GM19455 (cell line): ENCODE data around the gene IQCM.
"Not testable (repeated sequence)": the region's sequence is repeated elsewhere in the genome, so short reads cannot be mapped to it uniquely, and the experiment has no call there.

Experiments
- ATAC-seq: cut with Tn5 transposase; IDR thresholded peaks from one replicate; pipeline ENCODE4 v1.9.1; 2021; ENCODE audit not compliant: unreplicated experiment

Gene IQCM

DNA sequence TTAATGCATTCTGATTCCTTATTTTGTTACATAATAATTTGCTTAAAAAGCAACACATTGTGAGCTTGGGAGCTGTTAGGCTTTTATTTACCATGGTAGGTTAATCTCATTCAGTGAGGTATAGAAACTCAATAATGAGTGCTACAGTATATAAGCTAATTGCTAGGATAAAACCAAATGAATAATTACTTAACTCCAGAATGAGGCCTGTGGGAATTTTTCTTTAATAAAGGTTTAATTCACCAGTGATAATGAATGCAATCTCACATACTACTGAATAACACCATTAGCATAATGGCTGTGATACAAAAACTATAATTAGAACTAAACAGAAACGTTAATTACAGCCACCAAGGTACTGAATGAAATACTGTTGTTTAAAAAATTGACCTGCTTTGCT, 326.3 kb downstream of the IQCM start:
- no peak for ATAC-seq

DNA sequence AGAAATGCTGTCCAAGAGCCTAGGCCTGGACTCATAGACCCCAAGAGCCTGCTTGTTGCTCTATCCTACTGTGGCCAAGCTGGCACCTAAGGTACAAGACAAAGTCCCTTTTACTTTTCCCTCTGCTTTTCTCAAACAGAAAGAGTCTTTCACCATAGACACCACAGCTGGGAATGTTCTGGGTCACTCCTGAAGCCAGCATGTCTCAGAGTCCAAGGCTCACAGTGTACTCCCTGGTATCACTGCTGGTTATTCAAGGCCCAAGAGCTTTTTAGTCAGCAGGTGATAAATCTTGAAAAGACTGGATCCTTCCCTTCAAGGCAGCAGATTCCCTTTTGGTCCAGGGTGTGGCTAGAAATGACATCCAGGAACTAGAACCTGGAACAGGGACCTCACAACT, 328.8 kb downstream of the IQCM start:
- ATAC-seq = no peak

DNA sequence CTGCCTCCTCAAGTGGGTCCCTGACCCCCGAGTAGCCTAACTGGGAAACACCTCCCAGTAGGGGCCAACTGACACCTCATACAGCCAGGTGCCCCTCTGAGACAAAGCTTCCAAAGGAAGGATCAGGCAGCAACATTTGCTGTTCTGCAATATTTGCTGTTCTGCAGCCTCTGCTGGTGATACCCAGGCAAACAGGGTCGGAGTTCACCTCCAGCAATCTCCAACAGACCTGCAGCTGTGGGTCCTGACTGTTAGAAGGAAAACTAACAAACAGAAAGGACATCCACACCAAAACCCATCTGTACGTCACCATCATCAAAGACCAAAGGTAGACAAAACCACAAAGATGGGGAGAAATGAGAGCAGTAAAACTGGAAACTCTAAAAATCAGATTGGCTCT, 347.0 kb downstream of the IQCM start:
- ATAC-seq = not testable (repeated sequence)

DNA sequence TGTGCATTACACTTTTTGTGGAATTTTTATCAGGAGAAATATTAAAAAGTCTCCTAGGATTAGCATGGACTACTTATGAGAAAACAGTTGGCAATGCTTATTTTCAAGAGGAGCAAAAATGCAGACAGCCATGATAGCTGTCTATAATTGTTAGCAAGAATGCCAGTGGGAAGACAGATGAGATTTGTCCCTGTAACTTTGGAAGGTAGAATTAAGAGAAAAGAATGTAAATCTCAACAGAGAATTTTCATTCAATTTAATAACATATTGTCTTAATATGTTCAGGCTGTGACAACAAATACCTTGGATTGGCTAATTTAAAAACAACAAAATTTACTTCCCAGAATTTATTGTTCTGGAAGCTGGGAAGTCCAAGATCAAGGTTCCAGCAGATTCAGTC, 349.2 kb downstream of the IQCM start:
- ATAC-seq = no peak

DNA sequence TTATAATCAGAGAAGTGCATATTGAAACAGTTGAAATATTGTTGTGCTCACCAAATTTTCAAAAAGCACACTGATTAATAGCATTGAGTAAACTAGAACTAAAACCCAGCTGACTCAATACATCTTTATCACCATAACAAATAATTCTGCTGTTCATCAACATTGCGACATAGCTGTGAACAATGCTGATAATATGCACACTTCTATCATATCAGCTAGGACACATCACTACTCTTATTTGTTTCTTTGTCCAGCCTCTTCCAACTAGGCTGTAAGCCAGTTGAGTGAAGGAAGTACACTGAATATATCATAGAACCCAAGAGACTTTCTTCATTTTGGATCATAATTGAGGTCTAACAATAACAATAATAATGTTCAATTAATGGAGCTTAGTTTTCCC, 349.7 kb downstream of the IQCM start:
- ATAC-seq = no peak

DNA sequence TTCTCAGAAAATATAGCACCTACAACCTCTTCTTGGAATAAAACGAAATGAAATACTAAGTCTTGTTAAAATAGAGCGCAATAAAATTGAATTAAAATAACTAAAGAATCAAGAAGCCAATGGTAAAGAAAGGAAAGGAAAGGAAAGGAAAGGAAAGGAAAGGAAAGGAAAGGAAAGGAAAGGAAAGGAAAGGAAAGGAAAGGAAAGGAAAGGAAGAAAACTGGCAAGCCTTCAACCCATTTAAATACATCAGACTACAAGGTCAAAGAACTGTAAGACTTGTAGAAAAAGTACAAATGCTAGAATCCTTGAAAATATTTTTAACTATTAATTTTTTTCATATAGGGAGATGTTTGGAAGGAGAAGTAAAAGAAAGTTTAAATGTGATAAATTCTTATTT, 372.1 kb downstream of the IQCM start:
- no peak for ATAC-seq

DNA sequence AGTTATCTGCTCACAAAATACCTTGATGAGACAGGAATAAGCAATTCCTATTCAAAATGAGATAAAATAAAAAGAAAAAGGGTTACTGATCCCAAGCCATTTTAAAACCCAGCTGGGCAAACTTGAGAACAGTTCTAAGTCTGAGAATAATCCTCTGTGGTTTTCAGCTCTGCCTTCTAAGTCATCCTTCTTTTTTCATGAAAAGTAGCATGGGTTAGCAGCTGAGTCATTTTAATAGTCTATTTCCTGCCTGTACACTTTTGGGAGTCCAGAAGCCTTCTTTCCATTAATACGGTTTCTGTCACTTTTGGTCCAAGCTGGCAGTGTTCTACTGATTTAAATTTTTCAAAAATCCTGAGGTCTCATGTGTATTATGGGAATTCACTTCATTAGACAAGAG, 374.3 kb downstream of the IQCM start:
- ATAC-seq = no peak

DNA sequence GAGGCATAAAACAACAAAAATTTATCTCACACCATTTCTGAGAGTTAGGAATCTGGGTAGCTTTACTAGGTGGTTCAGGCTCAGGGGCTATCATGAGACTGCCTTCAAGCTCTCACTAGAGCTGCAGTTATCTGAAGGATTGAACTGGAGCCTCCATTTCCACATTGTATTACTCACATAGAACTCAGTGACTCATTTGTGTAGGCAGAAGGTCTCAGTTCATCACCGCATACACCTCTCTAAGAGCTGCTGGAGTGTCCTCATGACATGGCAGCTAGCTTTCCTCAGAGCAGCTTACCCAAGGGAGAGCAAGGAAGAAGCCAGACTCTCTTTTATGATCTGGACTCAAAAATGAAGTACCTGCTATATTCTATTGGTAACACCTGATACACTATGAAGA, 389.2 kb downstream of the IQCM start:
- no peak for ATAC-seq

DNA sequence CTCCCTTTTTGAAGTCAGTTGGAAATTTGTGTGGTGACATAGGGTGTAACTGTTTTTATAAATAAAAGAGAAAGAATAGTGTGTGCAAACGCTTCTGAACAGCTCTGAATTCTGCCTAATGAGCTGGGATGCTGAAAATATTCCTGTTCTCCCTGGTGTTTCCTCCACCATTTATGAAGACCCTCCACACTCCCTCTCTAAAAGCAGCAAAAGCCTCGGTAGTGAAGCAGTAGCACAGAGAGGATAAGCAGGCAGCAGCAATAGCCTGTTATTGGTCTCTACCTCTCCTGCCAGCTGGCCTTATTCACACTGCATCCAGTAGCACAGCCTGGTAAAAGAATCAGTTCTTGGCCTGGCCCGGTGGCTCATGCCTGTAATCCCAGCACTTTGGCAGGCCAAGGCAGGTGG, 406.1 kb downstream of the IQCM start:
- no peak for ATAC-seq

DNA sequence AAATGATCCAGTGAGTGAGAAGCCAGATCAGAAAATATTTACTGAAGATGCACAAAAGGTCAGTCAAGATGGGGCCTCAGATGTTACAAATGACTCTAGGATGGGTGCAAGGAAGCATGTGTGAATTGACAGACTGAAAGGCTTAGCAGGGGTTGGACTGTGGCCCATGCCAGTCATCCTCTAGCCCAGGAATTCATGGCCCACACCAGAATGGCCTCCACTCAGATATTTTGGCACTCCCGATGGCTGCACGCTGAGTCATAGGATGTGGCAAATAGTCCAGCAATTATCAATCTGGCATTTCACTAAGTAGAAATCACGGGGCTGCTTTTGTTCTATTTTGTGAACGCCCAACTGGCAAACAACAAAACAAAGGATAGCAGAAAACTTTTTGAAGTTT, 406.5 kb downstream of the IQCM start:
- no peak for ATAC-seq

DNA sequence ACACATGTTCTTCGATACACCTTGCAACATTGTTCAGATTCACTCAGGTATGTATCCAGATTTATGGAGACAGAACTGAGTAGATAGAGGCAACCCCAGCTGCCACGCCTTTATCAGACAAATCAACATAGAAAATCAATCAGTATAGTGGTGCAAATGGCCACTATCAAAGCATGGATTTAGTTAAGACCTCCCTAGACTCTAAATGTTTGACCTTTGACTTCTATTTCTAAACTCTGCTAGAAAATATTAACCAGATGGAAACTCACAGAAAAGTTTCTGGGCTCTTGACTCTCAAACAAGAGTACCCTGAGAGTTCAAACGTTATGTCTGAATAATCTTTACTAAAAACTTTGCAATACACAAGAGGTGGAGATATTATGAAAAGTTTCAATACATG, 411.5 kb downstream of the IQCM start:
- ATAC-seq = no peak

DNA sequence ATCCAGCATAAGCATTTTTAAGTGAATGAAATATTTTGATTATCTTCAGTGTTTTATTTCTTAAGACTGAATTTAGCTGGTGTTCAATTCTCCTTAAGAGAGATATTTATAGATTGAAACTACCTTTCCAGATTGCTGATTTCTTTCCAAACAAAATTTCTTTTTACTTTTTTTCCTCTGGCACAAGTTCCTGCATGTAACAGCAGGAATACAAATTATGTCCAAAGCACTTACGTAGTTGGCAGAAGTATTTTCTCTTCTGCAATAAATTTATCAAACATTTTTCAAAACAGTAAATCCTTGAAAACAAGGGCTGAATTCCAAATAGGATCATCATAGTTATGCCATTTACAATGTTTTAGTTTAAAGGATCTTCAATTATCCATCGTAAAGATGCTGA, 412.6 kb downstream of the IQCM start:
- ATAC-seq = no peak

DNA sequence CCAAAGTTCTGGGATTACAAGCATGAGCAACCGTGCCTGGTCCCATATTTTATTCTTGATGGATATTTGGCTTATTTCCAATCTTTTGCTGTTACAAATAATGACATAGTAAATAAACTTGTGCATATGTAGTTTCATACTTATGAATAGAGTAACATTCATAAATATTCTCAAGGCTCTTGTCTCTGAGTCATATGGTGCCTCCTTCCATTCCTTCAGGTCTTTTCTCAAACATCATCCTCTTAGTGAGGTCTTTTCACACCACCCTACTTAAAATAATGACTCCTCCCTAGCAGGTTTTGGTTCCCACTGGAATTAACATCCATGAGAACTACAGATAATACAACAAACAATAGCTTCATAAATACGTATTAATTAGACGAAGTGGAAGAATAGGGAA, 416.6 kb downstream of the IQCM start:
- no peak for ATAC-seq

DNA sequence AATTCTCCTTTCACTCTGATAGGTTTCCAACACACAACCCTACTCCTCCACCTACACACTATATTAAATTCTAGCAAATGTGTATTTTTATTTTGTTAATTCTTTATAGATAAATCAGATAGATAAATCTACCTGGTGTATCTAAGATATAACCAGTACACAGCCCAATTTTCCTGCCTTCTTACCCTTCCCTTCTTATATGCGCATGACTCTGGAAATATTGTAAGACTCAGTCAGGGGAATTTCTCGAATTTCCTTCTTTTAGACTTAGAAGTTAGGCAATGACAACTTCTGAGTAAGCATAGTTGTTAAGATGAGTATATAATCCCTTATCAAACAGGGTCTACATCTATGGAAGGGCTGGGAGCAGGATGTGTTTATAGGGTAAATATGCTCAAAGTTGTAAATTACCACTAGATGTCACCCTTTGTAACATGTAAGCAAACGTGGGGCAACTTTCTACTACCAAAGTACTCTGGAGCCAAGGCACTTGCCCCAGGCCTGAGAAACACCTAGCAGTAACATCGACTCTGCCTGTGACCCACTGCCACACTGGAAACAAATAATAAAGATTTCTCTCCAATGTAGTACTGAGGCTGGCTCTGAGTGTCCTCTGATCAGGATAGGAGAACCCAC, 444.7 kb downstream of the IQCM start:
- no peak for ATAC-seq

DNA sequence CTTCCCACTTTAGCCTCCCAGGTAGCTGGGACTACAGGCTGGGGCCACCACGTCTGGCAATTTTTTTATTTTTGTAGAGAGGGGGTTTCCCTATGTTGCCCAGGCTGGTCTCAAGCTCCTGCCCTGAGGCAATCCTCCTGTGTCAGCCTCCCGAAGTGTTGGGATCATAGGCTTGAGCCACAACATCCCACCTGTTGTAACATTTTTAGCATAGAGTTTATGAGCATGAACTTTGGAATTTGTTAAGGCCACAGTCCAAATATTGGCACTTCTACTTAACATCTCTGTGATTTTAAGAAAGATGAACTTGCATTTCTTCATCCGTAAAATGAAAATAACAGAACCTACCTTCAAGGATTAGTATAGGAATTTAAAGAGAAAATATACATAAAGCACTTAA, 445.6 kb downstream of the IQCM start:
- no peak for ATAC-seq

DNA sequence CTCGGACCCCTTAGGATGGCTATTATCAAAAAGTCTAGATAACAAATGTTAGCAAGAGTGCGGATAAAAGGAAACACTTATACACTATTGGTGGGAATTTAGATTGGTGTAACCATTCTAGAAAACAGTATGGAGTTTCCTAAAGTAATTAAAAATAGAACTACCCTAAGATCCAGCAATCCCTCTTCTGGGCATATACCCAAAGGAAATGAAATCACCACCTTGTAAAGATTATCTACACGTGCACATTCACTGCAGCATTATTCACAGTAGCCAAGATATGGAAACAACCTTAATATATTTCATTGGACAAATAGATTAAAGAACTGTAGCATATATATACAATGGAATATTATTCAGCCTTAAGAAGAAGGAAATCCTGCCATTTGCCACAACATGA, 462.4 kb downstream of the IQCM start:
- ATAC-seq = no peak

DNA sequence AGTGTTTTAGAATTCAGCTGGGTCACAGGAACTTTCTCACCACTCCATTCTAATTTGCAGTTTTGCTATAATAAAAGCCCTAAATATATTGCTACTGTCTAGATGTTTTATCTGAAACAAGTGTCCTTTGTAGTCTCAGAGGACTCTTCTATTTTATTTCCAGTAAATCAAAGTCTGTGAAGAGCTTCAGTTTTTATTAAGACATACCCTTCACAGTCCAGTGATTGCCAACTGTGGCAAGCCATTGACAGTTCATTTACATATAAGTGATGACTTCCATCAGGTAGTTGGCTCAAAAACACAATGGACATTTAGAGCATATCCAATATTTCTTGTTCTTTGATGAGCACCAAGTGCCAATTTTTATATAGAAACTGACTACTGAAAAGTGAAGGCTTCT, 466.1 kb downstream of the IQCM start:
- no peak for ATAC-seq

DNA sequence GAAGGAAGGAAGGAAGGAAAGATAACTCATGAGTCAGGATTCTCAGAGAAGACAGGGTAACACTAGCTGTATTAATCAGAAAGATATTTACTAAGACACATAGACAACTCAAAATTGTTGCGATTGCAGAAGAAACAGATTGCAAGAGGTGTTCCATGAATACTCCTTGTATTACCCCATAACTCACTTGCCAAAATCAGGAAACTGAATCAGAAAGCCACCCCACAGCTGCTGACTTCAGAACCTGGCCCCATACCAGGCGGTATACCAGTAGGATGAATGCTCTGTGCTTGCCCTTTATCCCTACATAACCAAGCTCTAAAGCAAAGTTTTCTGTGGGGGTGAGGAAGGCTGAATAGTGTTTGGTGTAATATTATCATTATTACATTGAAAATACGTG, 468.5 kb downstream of the IQCM start:
- ATAC-seq = no peak

DNA sequence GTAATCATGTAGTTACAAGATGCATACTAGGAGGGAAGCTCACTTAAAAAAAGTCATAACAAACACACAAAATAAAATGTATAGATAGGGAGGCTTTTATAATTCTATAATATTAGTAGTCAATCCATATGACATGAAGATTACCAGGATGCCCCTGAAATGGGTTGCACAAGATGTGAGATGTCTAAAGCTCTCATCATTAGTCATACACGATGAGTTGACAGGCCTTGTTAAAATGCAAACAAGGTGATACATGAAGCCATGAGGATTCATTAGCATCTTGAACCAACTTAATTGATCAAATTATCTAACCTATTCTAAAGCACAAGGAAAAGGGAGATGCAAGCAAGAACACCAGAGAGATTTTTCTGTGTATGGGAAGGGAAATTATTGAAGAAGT, 470.2 kb downstream of the IQCM start:
- ATAC-seq = no peak

DNA sequence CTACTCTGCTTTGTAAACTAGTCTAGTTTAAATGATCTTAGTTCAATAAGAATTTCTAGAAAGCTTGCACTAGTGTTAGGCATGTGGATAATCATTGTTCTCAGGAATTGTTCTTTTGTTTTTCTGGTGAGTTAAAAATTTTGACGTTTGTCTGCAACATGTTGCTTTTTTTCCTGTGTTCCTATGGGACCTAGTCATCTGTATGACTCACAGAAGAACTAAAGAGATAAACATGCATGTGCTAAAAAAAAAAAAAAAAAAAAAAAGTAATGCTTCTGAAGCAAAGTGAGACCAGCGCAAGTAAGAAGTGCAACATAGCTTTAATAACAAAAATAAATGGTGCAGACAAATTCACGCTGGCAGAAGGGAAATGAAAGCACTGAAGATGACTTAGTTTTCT, 471.2 kb downstream of the IQCM start:
- no peak for ATAC-seq

DNA sequence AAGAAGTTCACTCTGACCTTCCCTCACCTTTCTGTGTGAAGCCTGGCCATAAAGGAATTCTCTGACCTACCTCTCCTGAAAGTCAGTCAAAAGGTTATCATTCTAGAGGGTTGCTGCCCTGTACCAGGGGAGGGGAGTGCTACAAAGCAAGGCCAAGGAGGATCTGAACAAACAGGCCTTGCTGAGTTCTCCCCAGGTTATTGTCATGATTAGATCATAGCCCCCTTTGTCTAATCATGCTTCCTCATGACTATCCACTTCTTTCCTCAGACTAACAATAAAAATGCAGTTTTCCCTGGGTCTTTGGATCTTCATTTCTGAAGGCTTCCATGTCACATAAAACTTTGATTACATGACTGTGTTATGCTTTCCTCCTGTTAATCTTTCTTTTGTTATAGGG, 472.0 kb downstream of the IQCM start:
- ATAC-seq = no peak

DNA sequence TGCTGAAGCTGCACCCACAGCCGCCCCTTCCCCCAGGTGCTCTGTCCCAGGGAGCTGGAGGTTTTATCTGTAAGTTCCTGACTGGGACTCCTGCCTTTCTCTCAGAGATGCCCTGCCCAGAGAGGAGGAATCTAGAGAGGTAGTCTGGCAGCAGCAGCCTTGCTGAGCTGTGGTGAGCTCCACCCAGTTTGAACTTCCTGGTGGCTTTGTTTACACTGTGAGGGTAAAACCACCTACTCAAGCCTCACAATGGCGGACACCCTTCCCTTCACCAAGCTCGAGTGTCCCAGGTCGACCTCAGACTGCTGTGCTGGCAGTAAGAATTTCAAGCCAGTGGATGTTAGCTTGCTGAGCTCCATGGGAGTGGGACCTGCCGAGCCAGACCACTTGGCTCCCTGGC, 474.5 kb downstream of the IQCM start:
- not testable (repeated sequence) for ATAC-seq

DNA sequence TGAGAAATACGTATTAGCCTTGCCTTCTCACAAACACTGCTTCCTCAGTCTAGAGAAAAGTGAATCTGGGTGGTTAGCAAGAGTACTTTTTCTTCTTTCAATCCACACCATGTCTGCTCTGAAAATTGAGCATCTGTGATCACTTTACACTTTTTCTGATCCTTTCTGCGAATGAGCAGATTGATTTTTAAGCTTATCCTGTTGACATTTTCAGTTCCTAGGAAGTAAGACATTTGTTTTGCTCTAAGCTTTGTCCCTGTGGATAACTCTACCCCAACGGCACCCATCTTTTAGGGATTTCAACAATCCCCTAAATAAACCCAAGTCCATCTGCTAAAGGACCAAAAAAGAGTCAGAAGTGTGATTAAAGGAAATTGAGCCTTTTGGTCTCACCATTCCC, 487.5 kb downstream of the IQCM start:
- no peak for ATAC-seq

DNA sequence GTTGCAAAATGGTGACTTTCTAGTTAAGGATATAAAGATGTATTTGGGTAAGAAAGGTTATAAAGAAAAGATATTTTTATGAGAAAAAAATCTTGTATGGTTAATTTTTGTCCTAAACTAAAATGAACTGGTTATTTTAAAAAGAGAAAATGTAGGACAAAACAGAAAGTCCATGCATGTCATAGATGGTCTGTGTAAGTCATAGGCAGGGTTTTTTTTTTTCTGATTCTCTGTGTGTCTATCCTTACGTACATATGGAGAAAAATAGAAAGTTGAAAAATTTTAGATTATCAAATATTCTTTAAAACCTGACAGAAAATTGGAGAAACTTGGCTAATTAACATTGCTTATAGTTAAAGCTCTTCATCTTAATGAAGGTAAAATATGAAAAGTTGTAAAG, 493.4 kb downstream of the IQCM start:
- no peak for ATAC-seq
